ENCODE data around the gene SMCO2. TPM values are rescaled to one million over a fixed set of nuclear protein-coding genes. Genes with fewer than 3 reads are reported as not detected.

The SMCO2 gene
- total and polyA plus RNA-seq, 9 donors = 0.16 TPM; not detected in 8

DNA sequence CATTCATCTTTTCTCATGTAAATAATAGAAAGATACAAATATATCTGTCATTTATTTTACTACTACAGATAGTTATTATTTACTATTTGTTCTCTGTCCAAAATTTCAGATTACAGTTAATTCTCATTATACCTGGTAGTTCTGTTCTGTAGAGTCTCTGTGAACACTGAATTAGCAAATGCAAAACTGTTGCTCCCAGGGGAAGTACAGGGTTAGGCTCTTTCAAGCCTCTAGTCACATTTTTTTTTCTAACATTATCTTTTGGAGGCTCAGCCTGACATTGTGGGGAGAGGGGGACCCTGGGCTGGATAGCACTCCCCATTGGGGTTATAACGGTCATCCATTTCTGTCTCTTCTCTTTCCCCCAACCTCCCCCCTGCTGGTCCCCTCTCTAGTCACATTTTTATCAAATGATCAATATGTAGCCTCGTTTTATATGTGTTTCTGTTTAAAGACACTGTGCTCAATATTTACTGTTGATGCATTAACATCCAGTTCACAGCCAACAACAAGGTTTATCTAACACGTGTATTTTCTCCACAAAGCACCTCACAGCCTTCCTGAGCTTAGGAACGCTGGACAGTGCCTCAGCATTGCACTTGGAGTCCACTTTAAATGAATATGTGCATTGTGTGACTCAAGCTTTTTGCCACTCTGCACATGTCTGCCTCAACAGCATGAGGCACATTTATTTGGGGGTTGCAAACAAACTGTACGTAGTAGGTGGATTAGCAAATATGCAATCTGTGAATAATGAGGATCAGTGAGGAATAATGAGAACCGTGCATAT lies 4.7 kb downstream of the SMCO2 start:
- H3K4me3 ChIP-seq (ENCODE audit: low read length) = no peak overlapping the region
- WGBS (ENCODE audit: insufficient coverage) = no CpG with 5 or more reads among the region's 6 CpGs
- no peaks in the 10 kb centered on the region for H3K27me3 ChIP-seq (ENCODE audit: control insufficient read depth, insufficient read depth, low read length)
- H3K36me3 ChIP-seq (ENCODE audit: control insufficient read depth, insufficient read depth, low read length) = no peaks in the 10 kb centered on the region
- peaks cover 4% of the 10 kb centered on the region for H3K9me3 ChIP-seq (replicated peaks; ENCODE audit: control insufficient read depth, low read depth, low read length)
- no peak overlapping the region for H3K27ac ChIP-seq (ENCODE audit: low read length)
- H3K4me1 ChIP-seq (ENCODE audit: control insufficient read depth, insufficient read depth, low read length) = peaks cover 5% of the 10 kb centered on the region
- DNase-seq = no peak

DNA sequence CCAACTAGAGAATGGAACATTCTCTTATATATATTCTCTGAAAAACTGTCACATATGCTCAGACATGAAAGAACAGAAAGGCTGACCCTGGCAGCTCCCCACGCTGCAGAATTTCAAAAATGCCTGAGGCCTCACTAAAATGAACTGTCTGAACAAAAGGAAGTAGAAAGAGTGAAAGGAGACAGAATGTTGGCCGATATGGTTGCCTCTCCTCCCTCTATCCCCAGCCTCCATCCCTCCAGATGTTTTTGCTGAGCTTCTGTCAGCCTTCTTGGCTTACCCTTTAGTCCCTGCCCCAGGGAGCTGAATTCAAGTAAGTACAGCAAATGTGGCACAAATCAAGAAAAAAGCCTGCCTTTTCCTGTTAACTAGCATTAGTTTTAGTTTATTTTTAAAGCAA lies 6.9 kb downstream of the SMCO2 start:
- no peaks in the 10 kb centered on the region for H3K9me3 ChIP-seq (replicated peaks; ENCODE audit: control insufficient read depth, low read depth, low read length)
- H3K27ac ChIP-seq (ENCODE audit: low read length) = no peak overlapping the region
- peaks cover 5% of the 10 kb centered on the region for H3K4me1 ChIP-seq (ENCODE audit: control insufficient read depth, insufficient read depth, low read length)
- H3K4me3 ChIP-seq (ENCODE audit: low read length) = no peak overlapping the region
- H3K36me3 ChIP-seq (ENCODE audit: control insufficient read depth, insufficient read depth, low read length) = no peaks in the 10 kb centered on the region
- no CpG with 5 or more reads among the region's 2 CpGs for WGBS (ENCODE audit: insufficient coverage)
- H3K27me3 ChIP-seq (ENCODE audit: control insufficient read depth, insufficient read depth, low read length) = no peaks in the 10 kb centered on the region
- DNase-seq = peak; percentile 69

DNA sequence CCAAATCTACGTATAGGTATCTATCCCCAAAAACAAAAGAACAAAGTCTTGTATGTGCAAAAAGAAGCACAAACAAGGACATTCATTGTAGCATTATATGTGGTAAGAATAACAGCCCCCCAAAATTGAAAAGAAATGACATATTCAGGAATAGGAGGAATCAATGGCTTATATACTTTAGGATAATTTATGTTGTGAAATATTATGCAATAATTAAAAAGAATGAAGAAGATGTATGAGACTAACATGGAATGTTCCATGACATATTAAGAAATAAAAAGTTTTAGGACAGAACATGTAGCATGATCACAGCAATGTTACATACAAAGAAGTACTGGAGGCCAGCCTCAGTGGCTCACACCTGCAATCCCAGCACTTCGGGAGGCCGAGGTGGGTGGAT lies 9.1 kb downstream of the SMCO2 start:
- H3K4me3 ChIP-seq (ENCODE audit: low read length) = no peak overlapping the region

DNA sequence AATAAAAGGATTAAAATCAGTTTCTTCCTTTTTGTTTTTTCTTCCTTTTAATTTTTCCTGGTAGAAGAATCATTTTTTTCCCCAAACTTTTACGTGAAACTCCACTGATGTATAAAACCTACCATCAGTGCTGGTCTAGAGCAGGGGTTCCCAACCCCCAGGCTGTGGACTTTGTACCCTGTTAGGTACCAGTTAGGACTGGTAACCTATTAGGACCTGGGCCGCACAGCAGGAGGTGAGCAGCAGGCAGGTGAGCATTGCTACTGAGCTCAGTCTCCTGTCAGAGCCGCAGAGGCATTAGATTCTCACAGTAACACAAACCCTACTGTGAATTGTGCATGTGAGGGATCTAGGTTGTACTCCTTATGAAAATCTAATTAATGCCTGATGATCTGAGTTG lies 10.1 kb downstream of the SMCO2 start:
- Histone ChIP-seq H3K4me1 (ENCODE audit: control insufficient read depth, insufficient read depth, low read length) (peaks cover 5% of the 10 kb centered on the region), H3K36me3 (ENCODE audit: control insufficient read depth, insufficient read depth, low read length) (no peaks in the 10 kb centered on the region), H3K27ac (ENCODE audit: low read length) (no peak overlapping the region), H3K4me3 (ENCODE audit: low read length) (no peak overlapping the region), H3K27me3 (ENCODE audit: control insufficient read depth, insufficient read depth, low read length) (no peaks in the 10 kb centered on the region), H3K9me3 (replicated peaks; ENCODE audit: control insufficient read depth, low read depth, low read length) (no peaks in the 10 kb centered on the region)
- WGBS (ENCODE audit: insufficient coverage) = no CpG with 5 or more reads among the region's 3 CpGs
- DNase-seq = no peak

More for the DNA sequence above, 9.1 kb downstream of the SMCO2 start:
- Histone ChIP-seq H3K4me1 (ENCODE audit: control insufficient read depth, insufficient read depth, low read length) (peaks cover 5% of the 10 kb centered on the region), H3K27ac (ENCODE audit: low read length) (no peak overlapping the region), H3K9me3 (replicated peaks; ENCODE audit: control insufficient read depth, low read depth, low read length) (no peaks in the 10 kb centered on the region), H3K27me3 (ENCODE audit: control insufficient read depth, insufficient read depth, low read length) (no peaks in the 10 kb centered on the region), H3K36me3 (ENCODE audit: control insufficient read depth, insufficient read depth, low read length) (no peaks in the 10 kb centered on the region)
- DNase-seq = no peak
- WGBS (ENCODE audit: insufficient coverage) = no CpG with 5 or more reads among the region's 3 CpGs

DNA sequence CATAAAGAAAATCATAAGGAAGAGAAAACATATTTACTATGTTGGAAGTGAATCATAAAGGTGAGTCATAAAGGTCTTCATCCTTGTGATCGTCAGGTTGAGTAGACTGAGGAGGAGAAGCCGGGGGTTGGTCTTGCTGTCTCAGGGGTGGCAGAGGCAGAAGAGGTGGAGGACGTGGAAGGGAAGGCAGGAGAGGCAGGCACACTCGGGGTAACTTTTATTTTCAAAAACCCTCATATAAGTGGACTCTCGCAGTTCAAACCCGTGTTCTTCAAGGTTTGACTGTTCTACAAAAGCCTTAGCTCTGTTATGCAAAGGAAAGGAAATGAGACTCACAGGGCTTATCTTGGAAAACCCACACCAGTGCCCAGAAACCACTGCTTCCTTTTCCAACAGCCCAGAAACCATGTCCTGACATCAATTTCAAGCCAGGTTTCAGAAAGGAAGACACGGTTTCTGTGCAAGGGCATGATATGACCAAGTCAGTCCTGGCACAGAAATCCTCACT lies 14.0 kb downstream of the SMCO2 start:
- H3K27me3 ChIP-seq (ENCODE audit: control insufficient read depth, insufficient read depth, low read length) = no peaks in the 10 kb centered on the region
- no peak for DNase-seq
- H3K4me1 ChIP-seq (ENCODE audit: control insufficient read depth, insufficient read depth, low read length) = peaks cover 6% of the 10 kb centered on the region
- H3K36me3 ChIP-seq (ENCODE audit: control insufficient read depth, insufficient read depth, low read length) = no peaks in the 10 kb centered on the region
- 61% methylated on average over 2 of the region's 7 CpGs for WGBS (ENCODE audit: insufficient coverage)
- no peak overlapping the region for H3K27ac ChIP-seq (ENCODE audit: low read length)
- no peak overlapping the region for H3K4me3 ChIP-seq (ENCODE audit: low read length)
- no peaks in the 10 kb centered on the region for H3K9me3 ChIP-seq (replicated peaks; ENCODE audit: control insufficient read depth, low read depth, low read length)

DNA sequence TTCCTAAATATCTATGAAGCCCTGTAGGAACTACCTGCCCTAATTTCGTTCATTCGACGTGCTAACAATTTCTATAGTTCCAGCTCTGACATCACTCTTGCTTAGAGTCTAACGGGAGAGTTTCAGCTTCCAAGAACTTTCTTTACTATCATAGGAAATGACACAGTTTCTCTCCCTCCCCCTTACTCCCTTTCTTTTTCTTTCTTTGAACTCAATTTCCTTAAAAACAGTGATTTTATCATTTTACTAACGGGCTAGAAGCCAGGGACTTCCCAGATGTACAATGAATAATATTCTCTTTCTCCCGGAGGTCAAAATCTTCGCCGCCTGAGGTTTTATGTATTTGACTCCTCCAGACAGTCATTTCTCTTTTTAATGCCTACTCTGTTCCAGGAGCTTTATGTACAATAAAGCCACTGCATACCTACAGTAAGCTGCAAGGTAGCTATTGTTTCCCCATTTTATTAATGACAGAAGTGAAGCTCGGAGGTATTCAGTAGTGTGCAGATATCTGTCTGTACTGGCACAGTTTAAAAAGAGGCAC lies 15.7 kb downstream of the SMCO2 start:
- H3K9me3 ChIP-seq (replicated peaks; ENCODE audit: control insufficient read depth, low read depth, low read length) = no peaks in the 10 kb centered on the region
- DNase-seq = peak; percentile 60
- no peak overlapping the region for H3K4me3 ChIP-seq (ENCODE audit: low read length)
- H3K27ac ChIP-seq (ENCODE audit: low read length) = no peak overlapping the region
- H3K4me1 ChIP-seq (ENCODE audit: control insufficient read depth, insufficient read depth, low read length) = peaks cover 6% of the 10 kb centered on the region
- WGBS (ENCODE audit: insufficient coverage) = 11% methylated on average over 5 of the region's 9 CpGs
- no peaks in the 10 kb centered on the region for H3K36me3 ChIP-seq (ENCODE audit: control insufficient read depth, insufficient read depth, low read length)
- no peaks in the 10 kb centered on the region for H3K27me3 ChIP-seq (ENCODE audit: control insufficient read depth, insufficient read depth, low read length)

DNA sequence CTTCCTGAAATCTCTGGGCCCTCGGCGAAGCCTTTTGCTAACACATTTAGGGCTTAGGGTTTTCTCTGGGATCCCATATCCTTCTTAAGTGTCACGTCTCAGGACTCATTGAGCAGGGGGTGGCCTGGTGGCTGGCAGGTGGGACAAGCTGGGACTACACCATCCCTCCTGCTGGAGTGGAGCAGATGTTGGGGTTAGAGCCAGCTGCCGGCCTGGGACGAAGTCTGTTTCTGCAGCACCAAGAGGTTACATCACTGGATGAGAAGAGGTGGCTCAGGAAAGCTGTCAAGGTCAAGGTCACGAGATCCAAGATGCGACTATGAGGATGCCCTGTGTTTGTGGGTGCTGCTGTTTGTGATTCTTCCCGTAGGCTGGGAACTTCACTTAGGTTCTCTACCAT lies 16.3 kb downstream of the SMCO2 start:
- no peak overlapping the region for H3K27ac ChIP-seq (ENCODE audit: low read length)
- no peak overlapping the region for H3K4me3 ChIP-seq (ENCODE audit: low read length)
- no peaks in the 10 kb centered on the region for H3K27me3 ChIP-seq (ENCODE audit: control insufficient read depth, insufficient read depth, low read length)
- WGBS (ENCODE audit: insufficient coverage) = 49% methylated on average over 2 of the region's 8 CpGs
- peaks cover 6% of the 10 kb centered on the region for H3K4me1 ChIP-seq (ENCODE audit: control insufficient read depth, insufficient read depth, low read length)
- peak; percentile 14 for DNase-seq
- no peaks in the 10 kb centered on the region for H3K36me3 ChIP-seq (ENCODE audit: control insufficient read depth, insufficient read depth, low read length)
- no peaks in the 10 kb centered on the region for H3K9me3 ChIP-seq (replicated peaks; ENCODE audit: control insufficient read depth, low read depth, low read length)

DNA sequence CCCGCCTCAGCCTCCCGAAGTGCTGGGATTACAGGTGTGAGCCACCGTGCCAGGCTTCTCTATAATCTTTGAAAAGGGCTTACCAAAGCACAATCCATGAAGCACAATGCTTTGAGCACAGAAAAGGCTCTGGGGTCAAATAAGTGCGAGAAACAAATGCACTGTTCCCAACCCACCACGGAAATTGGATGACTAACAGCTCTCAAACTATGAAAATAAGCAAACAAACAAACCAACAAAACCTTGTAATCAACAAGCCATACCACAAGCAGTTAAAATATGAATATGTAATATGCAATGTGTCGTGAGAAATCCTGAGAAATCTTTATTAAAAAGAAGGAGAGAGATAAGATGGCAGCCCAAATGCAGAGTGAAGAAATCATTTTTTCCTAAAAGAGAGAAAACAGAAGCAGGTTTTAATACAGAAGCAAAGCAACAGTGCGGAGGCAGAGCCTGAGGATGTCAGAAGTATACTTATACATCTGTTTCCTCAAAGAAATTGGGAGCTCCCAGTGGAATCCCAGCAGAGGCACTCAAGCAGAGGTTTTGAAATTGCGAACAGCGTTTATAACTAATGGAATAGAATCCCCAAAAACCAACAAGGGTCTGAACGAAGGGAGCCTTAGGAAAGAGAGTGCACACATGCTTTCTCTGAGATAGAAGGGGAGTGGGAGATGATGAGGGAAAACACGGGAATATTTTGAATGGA lies 17.1 kb downstream of the SMCO2 start:
- 60% methylated on average over 5 of the region's 11 CpGs for WGBS (ENCODE audit: insufficient coverage)
- H3K27me3 ChIP-seq (ENCODE audit: control insufficient read depth, insufficient read depth, low read length) = no peaks in the 10 kb centered on the region
- H3K4me3 ChIP-seq (ENCODE audit: low read length) = no peak overlapping the region
- no peaks in the 10 kb centered on the region for H3K9me3 ChIP-seq (replicated peaks; ENCODE audit: control insufficient read depth, low read depth, low read length)
- H3K27ac ChIP-seq (ENCODE audit: low read length) = no peak overlapping the region
- DNase-seq = peak; percentile 66
- H3K4me1 ChIP-seq (ENCODE audit: control insufficient read depth, insufficient read depth, low read length) = peaks cover 6% of the 10 kb centered on the region
- H3K36me3 ChIP-seq (ENCODE audit: control insufficient read depth, insufficient read depth, low read length) = no peaks in the 10 kb centered on the region

DNA sequence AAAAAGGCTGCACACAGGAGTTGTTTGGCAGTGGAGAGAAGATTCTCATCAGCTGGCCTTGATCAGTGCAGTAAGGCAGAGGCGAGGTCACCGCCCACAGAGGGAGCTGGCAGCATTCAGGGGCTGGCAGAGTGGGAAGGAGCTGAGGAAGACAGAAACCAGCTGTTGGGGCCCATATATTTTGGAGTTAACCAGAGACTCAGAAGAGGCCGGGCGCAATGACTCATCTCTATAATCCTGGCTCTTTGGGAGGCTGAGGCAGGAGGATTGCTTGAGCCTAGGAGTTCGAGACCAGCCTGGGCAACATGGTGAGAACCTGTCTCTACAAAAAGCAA lies 17.7 kb downstream of the SMCO2 start:
- Histone ChIP-seq H3K36me3 (ENCODE audit: control insufficient read depth, insufficient read depth, low read length) (no peaks in the 10 kb centered on the region), H3K4me3 (ENCODE audit: low read length) (no peak overlapping the region), H3K27me3 (ENCODE audit: control insufficient read depth, insufficient read depth, low read length) (no peaks in the 10 kb centered on the region), H3K4me1 (ENCODE audit: control insufficient read depth, insufficient read depth, low read length) (peaks cover 6% of the 10 kb centered on the region), H3K9me3 (replicated peaks; ENCODE audit: control insufficient read depth, low read depth, low read length) (no peaks in the 10 kb centered on the region), H3K27ac (ENCODE audit: low read length) (no peak overlapping the region)
- DNase-seq = peak; percentile 66
- 54% methylated on average over 5 of the region's 5 CpGs for WGBS (ENCODE audit: insufficient coverage)

DNA sequence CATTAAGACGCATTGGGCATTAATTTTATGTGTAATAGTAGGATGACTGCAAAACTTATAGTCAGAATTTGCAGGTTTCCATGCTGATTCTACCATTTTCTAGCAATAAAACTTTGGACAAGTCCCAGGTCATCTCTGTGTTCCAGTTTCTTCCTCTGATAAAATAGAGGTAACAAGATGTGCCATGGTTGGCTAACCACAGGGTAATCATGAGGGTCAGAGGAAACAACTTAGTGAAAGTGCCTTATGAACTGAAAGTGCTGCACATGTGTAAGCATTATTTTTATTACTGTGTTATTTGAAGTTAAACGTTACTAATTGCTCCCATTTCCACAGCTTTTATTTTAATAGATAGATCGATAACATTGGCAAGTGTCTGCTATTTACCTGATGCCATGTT lies 21.1 kb downstream of the SMCO2 start:
- H3K4me3 ChIP-seq (ENCODE audit: low read length) = no peak overlapping the region
- no CpG with 5 or more reads among the region's 3 CpGs for WGBS (ENCODE audit: insufficient coverage)
- H3K27ac ChIP-seq (ENCODE audit: low read length) = no peak overlapping the region
- no peaks in the 10 kb centered on the region for H3K27me3 ChIP-seq (ENCODE audit: control insufficient read depth, insufficient read depth, low read length)
- no peak for DNase-seq
- no peaks in the 10 kb centered on the region for H3K9me3 ChIP-seq (replicated peaks; ENCODE audit: control insufficient read depth, low read depth, low read length)
- H3K36me3 ChIP-seq (ENCODE audit: control insufficient read depth, insufficient read depth, low read length) = no peaks in the 10 kb centered on the region
- H3K4me1 ChIP-seq (ENCODE audit: control insufficient read depth, insufficient read depth, low read length) = peaks cover 6% of the 10 kb centered on the region

Data from muscle of leg (tissue), 11 donors.